NCI-H1417 treated with DMSO at 0.1 percent for 48 hours (cell line): ENCODE measurements around the gene ZBTB20.

Experiments used
- DNase-seq: peaks from one replicate; lab custom pipeline; 2025; lab: John Stamatoyannopoulos, UW

ZBTB20 gene

DNA sequence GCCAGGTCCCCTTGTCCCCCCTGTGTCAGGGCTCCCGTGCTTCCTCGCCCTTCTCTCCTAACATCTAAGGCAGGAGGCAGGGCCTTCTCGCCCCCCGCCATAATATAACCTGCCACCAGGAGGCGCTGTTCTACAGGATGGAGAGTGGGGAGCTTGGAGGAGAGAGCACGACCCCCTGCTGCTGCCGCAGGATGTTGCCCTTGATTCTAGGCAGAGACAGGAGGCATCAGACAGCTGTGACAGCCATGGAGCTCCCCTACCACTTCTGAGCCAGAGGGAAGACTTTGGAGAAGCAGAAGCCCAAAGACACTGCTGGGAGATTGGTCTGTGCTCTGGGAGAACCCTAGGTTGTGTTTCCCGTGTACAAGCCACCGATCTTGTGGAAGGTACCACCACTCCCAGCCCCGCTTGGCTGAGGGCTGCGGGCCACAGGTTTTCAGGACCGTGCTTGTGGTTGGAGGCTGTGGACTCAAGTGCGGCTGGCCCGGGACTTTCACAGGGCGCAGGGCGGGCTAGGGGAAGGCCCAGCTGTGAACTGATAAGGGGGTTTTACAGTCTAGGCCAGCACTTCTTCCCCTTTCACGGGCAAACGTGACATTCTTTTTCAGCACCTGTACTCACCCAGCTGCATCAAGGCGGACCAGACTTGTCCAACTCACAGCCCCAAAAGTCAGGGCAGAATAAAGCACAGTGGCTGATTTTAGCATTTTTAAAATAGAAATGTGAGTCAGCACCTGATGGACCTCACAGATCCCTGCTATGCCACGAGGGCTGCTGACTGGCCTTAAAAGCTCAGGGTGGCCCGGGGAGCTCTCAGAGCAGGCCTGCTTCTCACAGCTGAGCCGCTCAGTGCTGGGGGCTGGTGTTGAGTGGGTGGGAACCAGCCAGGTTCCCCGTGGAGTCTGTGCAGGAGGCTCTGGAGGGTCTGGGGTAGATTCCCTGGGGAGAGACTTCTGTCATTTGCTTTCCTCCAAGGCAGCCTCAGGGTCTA is 855.9 kb downstream of the ZBTB20 start:
- DNase-seq: no peak

DNA sequence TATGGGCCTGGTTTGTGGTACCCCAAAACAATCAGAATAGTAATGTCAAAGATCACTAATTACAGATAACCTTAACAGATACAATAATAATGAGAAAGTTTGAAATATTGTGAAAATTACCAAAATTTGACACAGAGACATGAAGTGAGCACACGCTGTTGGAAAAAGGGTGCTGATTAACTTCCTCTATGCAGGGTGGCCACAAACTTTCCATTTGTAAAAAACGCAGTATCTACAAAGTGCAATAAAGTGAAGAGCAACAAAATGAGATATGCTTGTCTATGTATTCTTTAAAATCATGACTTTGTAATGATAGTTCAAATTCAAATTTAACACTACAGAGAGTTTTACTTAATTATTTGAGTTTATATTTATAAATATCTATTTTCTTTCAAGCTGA is 860.8 kb downstream of the ZBTB20 start:
- no peak for DNase-seq

DNA sequence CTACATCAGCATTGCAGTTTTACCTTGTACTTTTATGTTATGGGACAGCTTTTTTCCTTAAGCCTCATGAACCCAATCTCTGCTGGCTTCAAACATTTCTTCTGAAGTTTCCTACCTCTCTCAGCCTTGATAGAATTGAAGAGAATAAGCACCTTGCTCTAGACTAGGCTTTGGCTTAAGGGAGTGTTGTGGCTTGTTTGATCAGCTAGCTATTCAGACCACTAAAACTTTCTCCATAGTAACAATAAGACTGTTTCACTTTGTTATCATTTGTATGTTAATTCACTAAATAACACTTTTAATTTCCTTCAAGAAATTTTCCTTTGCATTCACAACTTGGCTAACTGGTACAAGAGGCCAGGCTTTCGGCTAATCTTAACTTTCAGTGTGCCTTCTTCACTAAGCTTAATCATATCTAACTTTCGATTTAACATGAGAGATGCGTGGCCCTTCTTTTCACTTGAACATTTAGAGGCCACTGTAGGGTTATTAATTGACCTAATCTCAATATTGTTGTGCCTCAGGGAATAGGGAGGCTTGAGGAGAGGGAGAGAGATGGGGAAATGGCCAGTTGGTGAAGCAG is 861.3 kb downstream of the ZBTB20 start:
- DNase-seq: no peak

DNA sequence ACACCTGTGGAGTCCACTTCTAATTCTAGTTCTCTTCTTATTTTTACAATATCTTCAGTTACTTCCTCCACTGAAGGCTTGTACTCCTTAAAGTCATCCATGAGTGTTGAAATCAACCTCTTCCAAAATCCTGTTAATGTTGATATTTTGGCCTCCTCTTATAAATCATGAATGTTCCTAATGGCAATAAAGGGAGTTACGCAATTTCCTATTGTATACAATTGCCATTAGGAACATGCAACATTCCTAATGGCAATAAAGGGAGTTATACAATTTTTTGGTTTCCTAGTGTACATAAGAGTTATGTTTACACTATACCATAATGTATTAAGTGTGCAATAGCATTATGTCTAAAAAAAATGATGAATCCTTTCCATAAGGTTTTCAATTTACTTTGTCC is 862.4 kb downstream of the ZBTB20 start:
- no peak for DNase-seq
